ENCODE data around the gene PRKAB1.
"Not testable (repeated sequence)": the region's sequence is repeated elsewhere in the genome, so short reads cannot be mapped to it uniquely, and the experiment has no call there.

Gene PRKAB1

GRCh38 chr12:119684711-119685369, 16.9 kb downstream of the PRKAB1 start:
- DNase-seq (ENCODE audit: low spot score) = no peak

DNA sequence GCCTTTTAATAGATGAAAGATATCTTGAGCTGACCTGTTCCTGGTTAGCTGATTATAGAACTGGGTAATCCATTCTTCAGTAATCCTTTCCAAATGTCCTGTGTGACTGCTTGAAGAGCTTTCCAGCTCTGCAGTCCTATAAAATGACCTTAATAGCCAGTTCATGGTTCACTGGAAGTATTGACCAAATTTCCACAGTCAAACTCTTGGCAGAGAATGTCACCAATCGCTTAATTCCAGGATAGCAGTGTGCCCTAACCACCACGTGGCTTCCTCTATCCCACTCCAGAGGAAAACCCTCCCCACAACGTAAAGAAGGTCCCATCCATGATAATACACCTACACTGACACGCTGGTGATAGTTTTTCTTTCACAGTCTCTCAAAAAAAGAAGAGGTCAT, 17.4 kb downstream of the PRKAB1 start:
- DNase-seq (ENCODE audit: low spot score) = no peak

DNA sequence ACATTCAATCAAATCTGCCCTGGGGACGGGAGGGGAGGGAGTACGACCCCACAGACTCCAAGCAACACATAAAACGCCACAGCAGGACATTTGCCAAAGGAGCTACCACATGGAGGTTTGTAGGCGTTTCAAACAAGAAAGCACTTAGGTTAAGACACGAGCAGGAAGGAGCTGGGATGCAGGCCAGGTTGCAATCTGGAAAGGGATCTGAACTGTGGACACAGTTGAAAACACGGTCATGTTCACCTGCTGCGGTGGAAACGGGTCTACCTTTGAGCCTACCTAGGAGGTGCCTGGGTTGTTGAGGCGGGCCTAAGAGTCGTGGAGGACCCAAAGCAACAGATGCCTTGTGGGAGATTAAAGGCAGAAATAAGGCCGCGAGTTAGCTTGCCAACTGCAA, 18.4 kb downstream of the PRKAB1 start:
- no peak for DNase-seq (ENCODE audit: low spot score)

DNA sequence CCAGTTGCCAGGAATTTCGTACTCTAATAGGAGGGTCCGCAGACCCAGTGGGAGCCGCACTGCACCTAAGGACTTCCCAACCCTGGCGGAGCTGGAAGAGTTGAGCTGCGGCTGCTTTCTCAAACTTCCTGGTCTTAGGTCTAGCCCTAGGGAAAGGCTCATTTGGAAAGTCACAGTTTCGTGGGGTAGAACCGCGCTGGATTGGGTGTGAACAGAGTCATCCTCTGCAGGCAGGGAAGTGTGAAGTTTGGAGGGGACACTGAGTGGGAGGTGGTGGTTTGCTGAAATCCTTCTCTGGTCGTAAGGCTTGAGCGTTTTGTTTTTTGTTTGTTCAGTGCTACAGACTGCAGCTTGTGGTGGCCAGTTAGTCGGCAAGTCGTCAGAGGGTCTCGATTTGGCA, 18.8 kb downstream of the PRKAB1 start:
- no peak for DNase-seq (ENCODE audit: low spot score)

- no peak for DNase-seq (ENCODE audit: low spot score)
These were observed 19.5 kb downstream of the PRKAB1 start for GRCh38 chr12:119687406-119687805.

GRCh38 chr12:119687879-119688278, 19.9 kb downstream of the PRKAB1 start:
- no peak for DNase-seq (ENCODE audit: low spot score)

DNA sequence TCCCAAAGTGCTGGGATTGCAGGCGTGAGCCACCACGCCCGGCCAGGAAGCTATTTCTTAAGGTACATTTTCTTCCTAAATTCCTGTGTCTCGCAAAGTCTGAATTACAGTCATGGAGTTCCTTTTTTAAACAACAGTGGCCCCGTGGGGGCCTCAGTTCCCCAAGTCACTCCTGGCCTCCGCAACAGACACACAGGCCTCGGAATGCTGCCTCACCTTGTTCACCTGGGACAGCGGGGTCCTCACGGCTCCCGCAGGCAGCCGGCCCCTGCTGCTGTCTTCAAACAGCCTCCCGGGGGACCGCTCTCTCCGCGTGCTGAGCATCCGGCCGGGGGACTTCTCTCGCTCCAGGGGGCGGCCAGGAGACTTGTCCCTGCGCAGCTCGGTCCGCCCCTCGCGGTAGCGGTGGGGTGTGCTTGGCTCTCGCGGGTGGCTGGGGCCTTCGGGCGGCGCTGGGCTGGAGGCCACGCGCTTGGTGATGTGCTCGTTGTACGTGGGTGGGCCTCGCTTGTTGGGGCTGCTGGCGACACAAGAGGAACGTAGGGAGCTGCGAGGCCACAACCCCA, 22.1 kb downstream of the PRKAB1 start:
- DNase-seq (ENCODE audit: low spot score) = no peak

- no peak for DNase-seq (ENCODE audit: low spot score)
These were observed 23.4 kb downstream of the PRKAB1 start for GRCh38 chr12:119691202-119691810.

DNA sequence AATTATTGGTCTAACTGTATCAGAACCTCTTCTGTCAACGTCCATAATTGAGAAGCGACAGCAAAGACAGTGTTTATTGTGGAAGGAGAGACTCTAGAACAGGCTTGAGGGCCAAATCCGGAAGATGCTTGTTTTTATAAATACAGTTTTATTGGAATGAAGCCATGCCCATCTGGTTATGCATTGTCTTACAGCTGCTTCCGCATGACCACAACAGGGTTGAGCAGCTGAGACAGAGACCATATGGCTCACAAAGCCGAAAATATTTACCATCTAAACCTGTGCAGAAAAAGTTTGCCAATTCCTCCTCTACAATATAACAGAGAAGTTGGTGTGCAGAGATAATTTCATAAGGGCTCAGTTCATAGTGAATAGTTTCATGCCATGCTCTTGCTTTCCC, 24.5 kb downstream of the PRKAB1 start:
- no peak for DNase-seq (ENCODE audit: low spot score)

GRCh38 chr12:119692997-119693396, 25.1 kb downstream of the PRKAB1 start:
- DNase-seq (ENCODE audit: low spot score) = no peak

- DNase-seq (ENCODE audit: low spot score) = no peak
These were observed 25.6 kb downstream of the PRKAB1 start for GRCh38 chr12:119693511-119693910.

GRCh38 chr12:119694111-119694510, 26.2 kb downstream of the PRKAB1 start:
- DNase-seq (ENCODE audit: low spot score) = no peak

GRCh38 chr12:119695034-119695433, 27.1 kb downstream of the PRKAB1 start:
- DNase-seq (ENCODE audit: low spot score) = no peak

DNA sequence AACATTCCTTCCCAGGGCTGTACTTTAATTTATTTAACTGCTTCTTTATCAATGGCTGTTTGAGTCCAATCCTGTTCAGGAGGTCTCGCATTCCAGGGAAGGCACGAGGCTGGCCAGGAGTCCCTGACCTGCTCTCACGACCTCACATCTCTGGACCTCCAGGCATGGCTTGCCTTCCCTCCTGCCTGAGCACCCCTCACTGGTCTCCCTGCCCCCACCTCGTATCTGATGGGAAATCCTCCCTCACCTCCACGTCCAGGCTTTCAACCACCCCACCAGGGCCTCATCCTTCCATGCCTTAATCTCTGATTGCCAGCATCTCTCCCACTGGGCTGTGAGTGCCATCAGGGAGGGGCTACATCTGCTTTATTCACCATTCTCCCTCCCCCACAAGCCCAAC, 29.0 kb downstream of the PRKAB1 start:
- DNase-seq (ENCODE audit: low spot score) = no peak

- DNase-seq (ENCODE audit: low spot score) = no peak
These were observed 31.3 kb downstream of the PRKAB1 start for GRCh38 chr12:119699199-119699760.

DNA sequence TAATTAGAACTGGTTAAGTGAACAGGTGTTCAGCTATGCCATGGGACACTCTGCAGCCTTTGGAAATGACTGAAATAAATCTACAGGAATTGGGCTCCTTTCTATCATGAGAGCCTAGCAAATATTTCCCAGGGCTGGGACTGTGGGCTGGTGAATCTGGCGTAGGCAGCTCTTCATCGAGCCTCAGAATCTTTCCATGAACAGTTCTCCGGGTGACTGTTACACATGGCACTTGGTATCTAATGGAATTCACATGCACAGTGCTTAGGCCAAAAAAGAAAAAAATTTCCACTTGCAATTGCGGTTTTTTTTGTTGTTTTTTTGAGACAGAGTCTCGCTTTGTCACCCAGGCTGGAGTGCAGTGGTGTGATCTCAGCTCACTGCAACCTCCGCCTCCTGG, 32.1 kb downstream of the PRKAB1 start:
- DNase-seq (ENCODE audit: low spot score) = no peak

DNA sequence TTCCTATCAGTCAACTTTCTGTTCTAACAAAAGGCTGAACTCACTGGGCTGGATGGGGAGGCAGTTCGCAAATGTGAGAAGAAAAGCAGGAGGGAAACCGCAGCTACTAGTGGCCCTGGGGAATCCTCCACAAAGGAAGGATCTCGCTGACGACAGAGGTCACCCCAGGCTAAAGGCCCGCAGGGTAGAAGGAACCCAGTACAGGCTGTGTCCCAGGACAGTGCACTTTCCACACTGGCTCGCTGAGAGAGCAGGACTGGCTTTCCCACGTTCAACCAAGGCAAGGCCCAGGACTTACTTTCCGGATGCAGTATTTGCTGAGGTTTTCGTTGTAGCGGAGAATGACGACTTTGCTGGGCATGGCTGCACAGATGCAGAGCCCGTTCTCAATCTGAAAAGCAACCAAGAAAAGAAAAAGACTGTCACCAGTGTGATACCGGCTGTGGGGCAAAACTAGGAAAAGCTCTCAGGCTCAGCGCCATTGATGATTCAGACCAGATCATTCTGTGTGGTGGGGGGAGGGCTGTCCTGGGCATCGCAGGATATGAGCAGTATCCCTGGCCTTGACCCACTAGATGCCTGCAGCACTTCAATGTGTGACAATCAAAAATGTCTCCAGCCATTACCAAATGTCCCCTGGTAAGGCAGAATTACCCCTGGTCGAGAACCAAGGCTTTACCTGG, 36.3 kb downstream of the PRKAB1 start:
- DNase-seq (ENCODE audit: low spot score) = no peak

DNA sequence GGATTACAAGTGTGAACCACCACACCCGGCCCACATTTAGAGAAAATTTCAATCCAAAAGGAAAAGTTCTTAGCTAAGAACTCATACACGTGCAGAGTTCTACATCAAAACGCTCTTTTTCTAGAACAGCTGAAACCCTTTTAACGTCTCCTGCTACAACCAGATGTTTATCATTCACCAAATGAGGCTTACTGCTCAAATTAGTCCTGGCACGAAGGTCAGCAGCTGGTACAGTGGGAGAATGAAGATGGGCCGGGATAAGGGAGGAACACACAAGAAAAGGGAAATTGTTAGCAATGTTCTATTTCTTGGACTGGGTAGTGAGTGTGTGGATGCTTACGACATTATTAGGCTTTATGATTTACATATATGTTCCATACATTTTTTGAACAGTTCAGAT, 37.2 kb downstream of the PRKAB1 start:
- DNase-seq (ENCODE audit: low spot score) = no peak

DNA sequence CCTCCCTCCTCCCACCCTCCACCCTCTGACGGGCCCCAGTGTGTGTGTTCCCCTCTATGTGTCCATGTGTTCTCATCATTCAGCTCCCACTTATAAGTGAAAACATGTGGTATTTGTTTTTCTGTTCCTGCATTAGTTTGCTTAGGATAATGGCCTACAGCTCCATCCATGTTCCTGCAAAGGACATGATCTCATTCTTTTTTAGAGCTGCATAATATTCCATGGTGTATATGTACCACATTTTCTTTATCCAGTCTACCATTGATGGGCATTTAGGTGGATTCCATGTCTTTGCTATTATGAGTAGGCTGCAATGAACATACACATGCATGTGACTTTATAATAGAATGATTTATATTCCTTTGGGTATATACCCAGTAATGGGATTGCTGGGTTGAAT, 38.5 kb downstream of the PRKAB1 start:
- not testable (repeated sequence) for DNase-seq (ENCODE audit: low spot score)

DNA sequence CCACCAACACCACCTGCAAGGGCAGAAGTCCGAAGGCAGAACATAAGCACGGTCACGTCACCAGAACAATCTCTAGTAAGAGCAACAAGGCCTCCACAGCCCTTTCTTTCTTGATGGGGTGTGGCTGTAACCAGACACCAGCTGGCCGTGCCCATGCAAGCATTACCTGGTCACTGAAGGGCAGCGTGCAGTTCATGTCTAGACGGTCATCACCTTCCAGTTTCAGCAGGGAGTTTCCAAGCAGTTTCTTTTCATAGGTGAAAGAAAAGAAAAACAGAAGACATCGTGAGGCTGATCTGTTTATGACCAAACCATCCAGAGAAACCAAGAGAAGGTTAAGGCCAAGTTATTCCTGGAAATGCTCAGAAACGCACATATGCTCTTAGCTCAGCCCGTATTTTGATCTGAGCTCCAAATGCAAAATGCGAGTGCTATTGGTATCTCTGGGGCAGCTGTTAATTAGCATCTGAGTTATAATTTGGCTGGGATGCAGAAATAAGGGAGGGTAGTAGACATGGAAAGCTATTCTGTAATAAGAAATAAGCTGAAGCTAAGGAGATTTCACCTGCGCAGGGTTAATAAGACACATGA, 42.5 kb downstream of the PRKAB1 start:
- no peak for DNase-seq (ENCODE audit: low spot score)

DNA sequence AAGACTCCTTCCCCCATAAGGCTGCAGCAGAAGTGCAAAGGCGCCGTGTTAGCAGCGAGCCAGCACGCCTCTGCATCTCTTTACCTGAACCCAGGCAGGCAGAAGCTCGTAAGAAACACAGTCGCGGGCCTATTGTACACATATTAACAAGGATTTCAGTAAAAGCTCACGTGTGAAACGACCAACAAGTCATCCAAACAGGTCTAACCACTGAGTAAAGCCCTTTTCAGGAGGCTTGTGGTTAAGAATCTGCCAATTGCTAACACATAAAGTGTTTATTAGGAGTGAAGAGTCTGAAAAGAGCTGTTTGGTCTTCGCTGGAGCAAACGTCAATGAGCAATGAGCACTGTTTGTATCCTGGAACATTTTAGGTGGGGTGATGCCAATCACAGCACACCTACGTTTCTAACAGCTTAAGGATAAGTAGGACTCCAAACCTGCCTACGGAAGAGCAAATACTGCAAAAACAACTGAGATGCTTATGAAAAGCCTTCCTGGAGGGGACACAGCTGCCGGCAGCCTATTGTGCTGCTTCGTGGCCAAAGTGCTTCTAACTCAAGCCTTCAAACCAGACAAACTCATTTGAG, 43.1 kb downstream of the PRKAB1 start:
- no peak for DNase-seq (ENCODE audit: low spot score)

- no peak for DNase-seq (ENCODE audit: low spot score)
These were observed 43.8 kb downstream of the PRKAB1 start for GRCh38 chr12:119711693-119712092.

Measured in germinal center (tissue), 1 donor.